Sigmoid colon (tissue), 7 donors: ENCODE data around the gene CCDC24. TPM values are rescaled to one million over a fixed set of nuclear protein-coding genes. Genes with fewer than 3 reads are reported as not detected.

Source experiments
- DNase-seq: peaks from one replicate; pipeline ENCODE4 v3.0.0-alpha.2; 2019
- H3K27ac ChIP-seq, 4 donors: fragments of 200-600 bp; sonication (generic); one replicate each; pipeline ENCODE4 v1.5.1; 2016 to 2019; ENCODE audit warnings: mild to moderate bottlenecking in 1 of 4
- H3K27me3 ChIP-seq, 3 donors: fragments of 200-600 bp; sonication (generic); one replicate each; pipeline ENCODE4 v1.5.1; 2019; ENCODE audit warnings: mild to moderate bottlenecking in 1 of 3
- H3K36me3 ChIP-seq, 4 donors: fragments of 200-600 bp; sonication (generic); one replicate each; pipeline ENCODE4 v1.5.1; 2016 to 2019
- H3K4me1 ChIP-seq, 4 donors: fragments of 200-600 bp; sonication (generic); one replicate each; pipeline ENCODE4 v1.5.1; 2017 to 2019
- H3K4me3 ChIP-seq, 4 donors: fragments of 200-600 bp; sonication (generic); one replicate each; pipeline ENCODE4 v1.5.1; 2017 to 2019; ENCODE audit warnings: mild to moderate bottlenecking in 2 of 4, moderate library complexity in 1 of 4
- H3K9me3 ChIP-seq, 4 donors: fragments of 200-600 bp in 3 of 4; sonication (generic) in 3 of 4; one replicate each; pipeline versions ENCODE4 v1.5.1 to v1.6.1; 2013 to 2019
- EP300 ChIP-seq, 4 donors: sonication (generic); formaldehyde crosslinking; IDR thresholded peaks; one replicate each; pipeline ENCODE4 v1.6.1; 2017; ENCODE audit warnings: antibody characterized with exemption in 4 of 4
- POLR2A ChIP-seq, 2 donors: fragments of 450-650 bp; IDR thresholded peaks; one replicate each; pipeline ENCODE4 v1.6.1; 2016; ENCODE audit warnings: antibody characterized with exemption in 2 of 2, mild to moderate bottlenecking in 2 of 2, moderate library complexity in 2 of 2
- POLR2AphosphoS5 ChIP-seq, 4 donors: sonication (generic); formaldehyde crosslinking; IDR thresholded peaks; one replicate each; pipeline ENCODE4 v1.6.1; 2017; ENCODE audit warnings: antibody characterized with exemption in 4 of 4
- WGBS, 2 donors: extraction: QIAGEN DNeasy Blood & Tissue Kit; methylation state at CpG; one replicate each; pipeline ENCODE4 v1.1.7; 2013; 5-methylcytosine and 5-hydroxymethylcytosine counted together
- intact Hi-C: fragments of 100-400 bp; cut with DNase I; formaldehyde crosslinking; loops from one replicate; pipeline ENCODE4 v1.15.1; 2023
- polyA plus RNA-seq, 3 donors: library from polyadenylated mRNA; stranded (reverse); fragments of 200-250 nt; gene quantifications; one replicate each; pipeline ENCODE4 v1.2.3, GENCODE V29; 2013
- total RNA-seq, 4 donors: library from RNA; depleted of rRNA; stranded (reverse); fragments of >200 nt; gene quantifications; one replicate each; pipeline ENCODE4 v1.1.0, GENCODE V29; 2016
- TF ChIP-seq, protein P1 (sequence below), 4 experiments: fragments of 450-650 bp in 3 of 4; fragments of 200-600 bp in 1 of 4; IDR thresholded peaks; one replicate each; pipeline ENCODE4 v1.5.1; 2016 to 2019; ENCODE audit warnings: antibody characterized with exemption in 4 of 4, mild to moderate bottlenecking in 3 of 4, moderate library complexity in 2 of 4
- donor health status: healthy with polysubstance abuse.
- donor health status: Bipolar disorder and iron deficiency.
- donor health status: healthy.

Gene CCDC24
- total and polyA plus RNA-seq, 7 donors: 2.7 to 19.2 (median 6.6) TPM

DNA sequence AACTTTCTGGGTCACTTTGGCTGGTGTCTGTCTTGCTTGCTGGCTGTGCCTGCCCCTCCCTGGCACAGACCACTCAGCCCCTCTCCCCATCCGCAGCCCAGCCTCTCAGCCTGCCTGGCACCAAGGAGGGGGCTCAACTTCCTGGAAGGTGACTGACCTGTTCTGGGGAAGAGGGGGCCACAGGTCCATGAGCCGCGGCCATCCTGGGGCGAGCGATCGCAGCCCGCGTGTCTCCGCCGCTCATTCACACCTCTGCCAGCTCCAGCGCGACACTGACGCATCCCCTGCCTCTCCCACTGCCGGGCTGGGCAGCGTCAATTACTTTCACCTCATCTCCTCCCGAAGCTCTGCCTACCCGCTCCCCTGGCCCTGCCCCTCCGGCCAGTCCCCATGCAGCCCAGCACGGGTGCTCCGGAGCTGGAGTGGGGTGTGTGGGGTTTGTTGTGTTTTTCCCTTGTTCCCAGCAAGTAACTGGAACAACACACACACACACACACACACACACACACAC, 25.5 kb downstream of the CCDC24 start:
- Histone ChIP-seq H3K27me3 (no peaks in the 10 kb centered on the region), H3K36me3 (peaks cover 0 to 17% (median 2%) of the 10 kb centered on the region in 4 donors), H3K4me3 (no peak overlapping the region), H3K27ac (no peak overlapping the region), H3K9me3 (no peaks in the 10 kb centered on the region), H3K4me1 (no peaks in the 10 kb centered on the region)
- TF ChIP-seq, protein P1, sequence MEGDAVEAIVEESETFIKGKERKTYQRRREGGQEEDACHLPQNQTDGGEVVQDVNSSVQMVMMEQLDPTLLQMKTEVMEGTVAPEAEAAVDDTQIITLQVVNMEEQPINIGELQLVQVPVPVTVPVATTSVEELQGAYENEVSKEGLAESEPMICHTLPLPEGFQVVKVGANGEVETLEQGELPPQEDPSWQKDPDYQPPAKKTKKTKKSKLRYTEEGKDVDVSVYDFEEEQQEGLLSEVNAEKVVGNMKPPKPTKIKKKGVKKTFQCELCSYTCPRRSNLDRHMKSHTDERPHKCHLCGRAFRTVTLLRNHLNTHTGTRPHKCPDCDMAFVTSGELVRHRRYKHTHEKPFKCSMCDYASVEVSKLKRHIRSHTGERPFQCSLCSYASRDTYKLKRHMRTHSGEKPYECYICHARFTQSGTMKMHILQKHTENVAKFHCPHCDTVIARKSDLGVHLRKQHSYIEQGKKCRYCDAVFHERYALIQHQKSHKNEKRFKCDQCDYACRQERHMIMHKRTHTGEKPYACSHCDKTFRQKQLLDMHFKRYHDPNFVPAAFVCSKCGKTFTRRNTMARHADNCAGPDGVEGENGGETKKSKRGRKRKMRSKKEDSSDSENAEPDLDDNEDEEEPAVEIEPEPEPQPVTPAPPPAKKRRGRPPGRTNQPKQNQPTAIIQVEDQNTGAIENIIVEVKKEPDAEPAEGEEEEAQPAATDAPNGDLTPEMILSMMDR (IDR thresholded peaks at IDR 0.05): no peak
- TF ChIP-seq POLR2A (IDR thresholded peaks at IDR 0.05) (no peak), POLR2AphosphoS5 (IDR thresholded peaks at IDR 0.05) (no peak), EP300 (IDR thresholded peaks at IDR 0.05) (no peak)
- no peak for DNase-seq
- intact Hi-C loops: no loop called here
- WGBS, 2 donors: 92 to 93% methylated on average over 20 of the region's 20 CpGs

DNA sequence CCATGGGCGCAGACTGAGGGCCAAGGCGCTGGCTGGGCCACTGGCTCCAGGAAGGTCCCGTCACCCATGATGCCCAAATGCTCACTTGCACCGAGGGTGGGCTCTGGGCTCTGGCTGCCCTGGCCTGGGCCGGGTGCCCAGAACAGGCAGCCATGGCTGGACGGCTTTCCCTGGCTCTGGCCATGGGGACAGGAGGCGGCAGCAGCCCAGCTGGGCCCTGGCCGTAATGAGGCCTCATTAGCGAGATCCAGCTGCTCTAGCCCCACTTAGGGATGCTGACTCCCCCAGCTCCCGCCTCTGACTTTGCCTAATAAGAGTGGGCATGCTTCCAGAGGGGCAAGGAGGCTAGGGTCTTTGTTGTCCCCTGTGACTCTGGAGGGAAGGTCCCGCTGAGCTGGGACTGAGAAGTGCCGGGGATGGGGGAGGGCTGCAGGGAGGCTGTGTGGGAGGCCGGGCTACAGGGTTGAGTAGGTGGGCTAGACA, 28.1 kb downstream of the CCDC24 start:
- Histone ChIP-seq H3K9me3 (no peaks in the 10 kb centered on the region), H3K27ac (no peak overlapping the region), H3K36me3 (peaks cover 0 to 26% (median 7%) of the 10 kb centered on the region in 4 donors), H3K27me3 (no peaks in the 10 kb centered on the region), H3K4me1 (no peaks in the 10 kb centered on the region), H3K4me3 (no peak overlapping the region)
- DNase-seq: no peak
- WGBS, 2 donors: 90 to 95% methylated on average over 13 of the region's 13 CpGs
- intact Hi-C loops: no loop called here
- no peak for TF ChIP-seq POLR2A (IDR thresholded peaks at IDR 0.05)
- no peak for TF ChIP-seq EP300 (IDR thresholded peaks at IDR 0.05)
- TF ChIP-seq, protein P1 (IDR thresholded peaks at IDR 0.05): no peak
- no peak for TF ChIP-seq POLR2AphosphoS5 (IDR thresholded peaks at IDR 0.05)

DNA sequence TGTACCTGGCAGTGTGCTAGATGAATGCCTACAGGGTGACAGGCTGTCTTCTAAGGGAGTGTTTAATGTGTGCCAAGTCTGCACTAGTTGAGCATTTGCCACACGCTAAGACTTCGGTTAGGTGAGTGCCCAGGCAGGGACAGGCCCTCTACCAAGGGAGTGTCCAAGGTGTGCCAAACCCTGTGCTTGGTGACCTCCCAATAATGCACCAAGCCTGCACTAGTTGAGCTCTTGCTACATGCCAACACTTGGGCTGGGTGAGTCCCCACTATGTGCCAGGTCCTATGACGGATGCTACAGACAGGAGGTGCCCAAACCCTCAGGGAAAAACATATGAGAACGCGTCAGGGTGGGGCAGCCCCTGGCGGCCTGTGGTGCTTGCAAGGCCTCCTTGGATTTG, 29.1 kb downstream of the CCDC24 start:
- no peaks in the 10 kb centered on the region for H3K9me3 ChIP-seq
- WGBS, 2 donors: 78 to 88% methylated on average over 6 of the region's 6 CpGs
- H3K27ac ChIP-seq: no peak overlapping the region
- no peaks in the 10 kb centered on the region for H3K27me3 ChIP-seq
- TF ChIP-seq, protein P1 (IDR thresholded peaks at IDR 0.05): no peak
- TF ChIP-seq EP300 (IDR thresholded peaks at IDR 0.05): no peak
- no peak for TF ChIP-seq POLR2A (IDR thresholded peaks at IDR 0.05)
- TF ChIP-seq POLR2AphosphoS5 (IDR thresholded peaks at IDR 0.05): no peak
- DNase-seq: no peak
- peaks cover 0 to 26% (median 7%) of the 10 kb centered on the region in 4 donors for H3K36me3 ChIP-seq
- H3K4me1 ChIP-seq: no peaks in the 10 kb centered on the region
- no peak overlapping the region for H3K4me3 ChIP-seq
- intact Hi-C loops: no loop called here

DNA sequence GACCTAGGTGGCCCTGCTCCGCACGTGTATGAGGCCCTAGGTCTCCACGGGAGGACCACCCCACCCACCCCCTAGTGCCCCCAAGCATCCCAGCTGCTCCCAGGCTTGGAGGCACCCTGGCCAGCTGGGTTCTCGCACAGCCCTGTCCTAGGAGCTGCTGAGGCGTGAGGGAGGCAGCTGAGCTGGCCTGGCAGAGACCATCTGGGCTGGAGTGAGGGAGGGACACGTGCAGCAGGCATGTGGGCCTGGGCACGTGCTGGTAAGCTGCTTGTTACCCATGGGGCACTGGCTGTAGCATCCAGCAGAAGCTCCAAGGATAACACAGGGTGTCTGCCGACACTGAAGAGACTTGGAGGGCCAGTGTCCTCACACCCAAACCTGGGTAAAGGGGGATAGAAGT, 29.8 kb downstream of the CCDC24 start:
- TF ChIP-seq EP300 (IDR thresholded peaks at IDR 0.05) (no peak), POLR2A (IDR thresholded peaks at IDR 0.05) (no peak), POLR2AphosphoS5 (IDR thresholded peaks at IDR 0.05) (no peak)
- TF ChIP-seq, protein P1 (IDR thresholded peaks at IDR 0.05): no peak
- 93 to 94% methylated on average over 8 of the region's 8 CpGs for WGBS, 2 donors
- intact Hi-C loops: no loop called here

More for the DNA sequence above, 29.8 kb downstream of the CCDC24 start:
- Histone ChIP-seq H3K4me1 (no peaks in the 10 kb centered on the region), H3K9me3 (no peaks in the 10 kb centered on the region), H3K4me3 (no peak overlapping the region), H3K27me3 (no peaks in the 10 kb centered on the region), H3K27ac (no peak overlapping the region), H3K36me3 (peaks cover 0 to 26% (median 7%) of the 10 kb centered on the region in 4 donors)
- no peak for DNase-seq
